ENCODE results near the gene SLC39A11.

Gene SLC39A11

DNA sequence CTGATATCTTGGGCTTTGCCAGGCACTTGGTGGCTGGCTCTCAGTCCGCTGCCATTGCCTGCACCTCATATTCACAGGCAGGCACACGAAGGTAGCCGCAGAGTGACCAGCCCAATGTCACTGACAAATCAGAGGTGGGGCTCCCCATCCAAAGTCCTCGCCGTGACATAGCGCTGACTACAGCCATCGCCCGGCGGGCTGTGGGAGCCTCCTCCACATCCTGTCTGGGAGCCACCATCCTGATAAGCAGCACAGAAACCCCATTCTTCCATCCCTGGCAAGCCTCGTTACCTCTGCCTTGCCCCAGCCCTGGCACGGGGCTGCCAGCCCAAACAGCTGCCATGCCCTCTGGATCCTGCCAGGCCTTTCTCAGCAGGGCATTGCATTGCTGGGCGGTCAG lies 437.8 kb downstream of the SLC39A11 start:
- no peak overlapping the region for H3K4me3 ChIP-seq (ENCODE audit: low read length)
- H3K4me2 ChIP-seq (ENCODE audit: low read length): no peak overlapping the region

DNA sequence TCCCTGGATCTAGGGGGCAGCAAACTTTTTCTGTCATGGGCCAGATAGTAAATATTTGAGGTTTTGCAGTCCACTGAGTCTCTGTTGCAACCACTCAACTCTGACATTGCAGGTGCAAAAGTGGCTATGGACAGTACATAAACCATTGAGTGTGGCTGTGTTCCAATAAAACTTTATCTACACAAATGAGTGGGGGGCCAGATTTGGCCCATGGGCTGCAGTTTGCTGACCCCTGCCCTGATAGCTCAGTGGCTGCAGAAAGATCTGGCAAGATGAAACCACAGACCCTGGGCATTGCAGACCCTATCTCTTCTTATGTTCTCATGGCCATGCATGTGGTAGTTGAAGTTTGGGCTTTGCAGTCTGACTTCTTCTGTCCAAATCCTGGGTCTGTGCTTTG lies 440.5 kb downstream of the SLC39A11 start:
- Histone ChIP-seq H3K4me3 (ENCODE audit: low read length) (no peak overlapping the region), H3K27ac (ENCODE audit: low read length) (no peak overlapping the region), H3K9ac (ENCODE audit: low read length) (no peak overlapping the region), H3K79me2 (ENCODE audit: low read length) (no peaks in the 10 kb centered on the region), H3K36me3 (replicated peaks; ENCODE audit: low read depth, low read length) (no peaks in the 10 kb centered on the region), H2AFZ (ENCODE audit: low read depth, low read length) (no peak overlapping the region), H3K9me3 (ENCODE audit: insufficient read depth, low read length) (no peaks in the 10 kb centered on the region), H3K27me3 (ENCODE audit: low read depth, low read length) (no peaks in the 10 kb centered on the region), H3K4me2 (ENCODE audit: low read length) (no peak overlapping the region), H4K20me1 (ENCODE audit: insufficient read depth, low read length) (no peaks in the 10 kb centered on the region), H3K4me1 (ENCODE audit: low read length) (no peaks in the 10 kb centered on the region)
- TF ChIP-seq EZH2phosphoT487 (IDR thresholded peaks at IDR 0.05; ENCODE audit: low read depth): no peak
- TF ChIP-seq, protein P1, sequence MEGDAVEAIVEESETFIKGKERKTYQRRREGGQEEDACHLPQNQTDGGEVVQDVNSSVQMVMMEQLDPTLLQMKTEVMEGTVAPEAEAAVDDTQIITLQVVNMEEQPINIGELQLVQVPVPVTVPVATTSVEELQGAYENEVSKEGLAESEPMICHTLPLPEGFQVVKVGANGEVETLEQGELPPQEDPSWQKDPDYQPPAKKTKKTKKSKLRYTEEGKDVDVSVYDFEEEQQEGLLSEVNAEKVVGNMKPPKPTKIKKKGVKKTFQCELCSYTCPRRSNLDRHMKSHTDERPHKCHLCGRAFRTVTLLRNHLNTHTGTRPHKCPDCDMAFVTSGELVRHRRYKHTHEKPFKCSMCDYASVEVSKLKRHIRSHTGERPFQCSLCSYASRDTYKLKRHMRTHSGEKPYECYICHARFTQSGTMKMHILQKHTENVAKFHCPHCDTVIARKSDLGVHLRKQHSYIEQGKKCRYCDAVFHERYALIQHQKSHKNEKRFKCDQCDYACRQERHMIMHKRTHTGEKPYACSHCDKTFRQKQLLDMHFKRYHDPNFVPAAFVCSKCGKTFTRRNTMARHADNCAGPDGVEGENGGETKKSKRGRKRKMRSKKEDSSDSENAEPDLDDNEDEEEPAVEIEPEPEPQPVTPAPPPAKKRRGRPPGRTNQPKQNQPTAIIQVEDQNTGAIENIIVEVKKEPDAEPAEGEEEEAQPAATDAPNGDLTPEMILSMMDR (IDR thresholded peaks at IDR 0.05; ENCODE audit: low read depth, low read length): no peak

More for the DNA sequence above, 437.8 kb downstream of the SLC39A11 start:
- Histone ChIP-seq H4K20me1 (ENCODE audit: insufficient read depth, low read length) (no peaks in the 10 kb centered on the region), H2AFZ (ENCODE audit: low read depth, low read length) (no peak overlapping the region), H3K27me3 (ENCODE audit: low read depth, low read length) (no peaks in the 10 kb centered on the region), H3K9ac (ENCODE audit: low read length) (no peak overlapping the region), H3K36me3 (replicated peaks; ENCODE audit: low read depth, low read length) (no peaks in the 10 kb centered on the region), H3K9me3 (ENCODE audit: insufficient read depth, low read length) (no peaks in the 10 kb centered on the region), H3K4me1 (ENCODE audit: low read length) (no peaks in the 10 kb centered on the region), H3K27ac (ENCODE audit: low read length) (no peak overlapping the region), H3K79me2 (ENCODE audit: low read length) (no peaks in the 10 kb centered on the region)
- TF ChIP-seq, protein P1 (IDR thresholded peaks at IDR 0.05; ENCODE audit: low read depth, low read length): no peak
- no peak for TF ChIP-seq EZH2phosphoT487 (IDR thresholded peaks at IDR 0.05; ENCODE audit: low read depth)

GRCh38 chr17:72648702-72649101 lies 443.8 kb downstream of the SLC39A11 start:
- Histone ChIP-seq H3K79me2 (ENCODE audit: low read length) (no peaks in the 10 kb centered on the region), H4K20me1 (ENCODE audit: insufficient read depth, low read length) (no peaks in the 10 kb centered on the region), H3K4me1 (ENCODE audit: low read length) (no peaks in the 10 kb centered on the region), H3K27ac (ENCODE audit: low read length) (no peak overlapping the region), H3K27me3 (ENCODE audit: low read depth, low read length) (no peaks in the 10 kb centered on the region), H3K36me3 (replicated peaks; ENCODE audit: low read depth, low read length) (no peaks in the 10 kb centered on the region), H3K4me3 (ENCODE audit: low read length) (no peak overlapping the region), H3K4me2 (ENCODE audit: low read length) (no peak overlapping the region), H3K9ac (ENCODE audit: low read length) (no peak overlapping the region), H2AFZ (ENCODE audit: low read depth, low read length) (no peak overlapping the region), H3K9me3 (ENCODE audit: insufficient read depth, low read length) (no peaks in the 10 kb centered on the region)
- TF ChIP-seq, protein P1 (IDR thresholded peaks at IDR 0.05; ENCODE audit: low read depth, low read length): no peak
- no peak for TF ChIP-seq EZH2phosphoT487 (IDR thresholded peaks at IDR 0.05; ENCODE audit: low read depth)

GRCh38 chr17:72646176-72646575 lies 446.3 kb downstream of the SLC39A11 start:
- no peak overlapping the region for H3K9ac ChIP-seq (ENCODE audit: low read length)
- H3K27ac ChIP-seq (ENCODE audit: low read length): no peak overlapping the region
- H3K4me2 ChIP-seq (ENCODE audit: low read length): no peak overlapping the region
- H3K27me3 ChIP-seq (ENCODE audit: low read depth, low read length): no peaks in the 10 kb centered on the region
- H3K4me1 ChIP-seq (ENCODE audit: low read length): no peaks in the 10 kb centered on the region
- H3K4me3 ChIP-seq (ENCODE audit: low read length): no peak overlapping the region
- H3K9me3 ChIP-seq (ENCODE audit: insufficient read depth, low read length): no peaks in the 10 kb centered on the region
- H3K36me3 ChIP-seq (replicated peaks; ENCODE audit: low read depth, low read length): no peaks in the 10 kb centered on the region
- no peaks in the 10 kb centered on the region for H4K20me1 ChIP-seq (ENCODE audit: insufficient read depth, low read length)
- H3K79me2 ChIP-seq (ENCODE audit: low read length): no peaks in the 10 kb centered on the region
- H2AFZ ChIP-seq (ENCODE audit: low read depth, low read length): no peak overlapping the region
- no peak for TF ChIP-seq EZH2phosphoT487 (IDR thresholded peaks at IDR 0.05; ENCODE audit: low read depth)

DNA sequence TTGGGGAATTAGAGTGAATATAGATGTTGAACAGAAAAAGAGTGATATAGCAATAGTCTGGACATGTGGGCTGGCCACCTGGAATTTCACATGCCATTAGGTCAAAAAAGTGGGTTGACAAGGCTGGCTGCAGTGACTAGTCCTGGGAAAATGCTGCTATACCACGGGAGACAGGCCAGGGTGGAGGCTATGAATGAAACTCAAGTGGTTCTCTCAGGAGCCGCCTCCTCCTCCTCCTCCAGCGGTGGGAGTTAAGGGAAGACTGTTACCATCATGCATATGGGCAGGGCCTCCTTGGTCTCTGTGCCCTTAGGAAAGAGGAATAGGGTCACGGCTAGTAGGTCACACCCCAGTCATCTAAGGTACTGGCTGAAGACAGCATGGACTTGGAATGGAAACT lies 448.0 kb downstream of the SLC39A11 start:
- H3K79me2 ChIP-seq (ENCODE audit: low read length): no peaks in the 10 kb centered on the region
- no peak overlapping the region for H3K4me2 ChIP-seq (ENCODE audit: low read length)
- no peaks in the 10 kb centered on the region for H3K4me1 ChIP-seq (ENCODE audit: low read length)
- H2AFZ ChIP-seq (ENCODE audit: low read depth, low read length): no peak overlapping the region
- no peaks in the 10 kb centered on the region for H3K27me3 ChIP-seq (ENCODE audit: low read depth, low read length)
- no peaks in the 10 kb centered on the region for H4K20me1 ChIP-seq (ENCODE audit: insufficient read depth, low read length)
- H3K9ac ChIP-seq (ENCODE audit: low read length): no peak overlapping the region
- H3K27ac ChIP-seq (ENCODE audit: low read length): no peak overlapping the region
- H3K4me3 ChIP-seq (ENCODE audit: low read length): no peak overlapping the region
- no peaks in the 10 kb centered on the region for H3K36me3 ChIP-seq (replicated peaks; ENCODE audit: low read depth, low read length)
- TF ChIP-seq EZH2phosphoT487 (IDR thresholded peaks at IDR 0.05; ENCODE audit: low read depth): no peak
- TF ChIP-seq, protein P1 (IDR thresholded peaks at IDR 0.05; ENCODE audit: low read depth, low read length): no peak
- no peaks in the 10 kb centered on the region for H3K9me3 ChIP-seq (ENCODE audit: insufficient read depth, low read length)

Measured in OCI-LY3 (cell line).